Ovary (tissue), 3 donors: ENCODE measurements around the gene LRRC3.

Experiments used
- EP300 ChIP-seq: sonication (generic); formaldehyde crosslinking; IDR thresholded peaks from one replicate; pipeline ENCODE4 v1.6.1; 2017; ENCODE audit warnings: antibody characterized with exemption
- TF ChIP-seq, protein P1 (sequence below), 3 donors: fragments of 450-650 bp in 2 of 3; fragments of 200-600 bp in 1 of 3; IDR thresholded peaks; one replicate each; pipeline versions ENCODE4 v1.5.1 to v1.8.0; 2016 to 2022; ENCODE audit warnings: antibody characterized with exemption in 3 of 3, mild to moderate bottlenecking in 1 of 3
- donor health status: DM: no; HTN: no; CAD: no.

DNA sequence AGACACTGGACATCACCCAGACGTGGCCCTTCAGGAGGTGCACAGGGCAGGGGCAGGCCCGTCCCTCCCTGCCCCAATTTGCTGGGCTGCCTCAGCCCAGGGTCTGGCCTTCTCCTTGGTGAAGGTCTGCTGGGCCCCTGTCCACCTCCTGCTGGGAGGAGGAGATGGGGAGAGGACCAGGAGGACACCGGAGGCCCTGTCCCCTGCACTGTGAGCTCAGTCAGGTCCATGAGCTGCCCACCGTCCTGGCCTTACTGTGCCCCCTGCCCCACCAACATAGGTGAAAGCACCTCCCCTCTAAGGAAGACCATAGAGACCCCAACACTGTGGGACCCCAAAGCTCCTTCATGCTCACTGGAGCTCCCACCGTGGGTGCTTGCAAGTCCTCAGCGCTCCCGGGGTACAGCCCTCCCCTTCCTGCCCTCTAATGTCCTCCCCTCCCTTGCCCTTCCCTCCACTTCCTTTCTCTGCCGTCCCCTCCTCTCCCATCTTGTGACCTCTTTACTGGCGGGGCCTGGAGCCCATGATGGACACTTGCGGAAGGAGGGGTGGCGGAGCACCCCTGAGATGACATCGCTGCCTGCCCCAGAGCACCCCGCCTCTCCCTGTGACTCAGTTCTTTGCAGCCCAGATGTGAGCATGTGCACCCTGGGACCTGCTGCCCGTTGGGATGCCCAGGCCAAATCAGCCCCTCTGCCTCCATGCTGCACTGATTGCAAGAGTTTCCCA is 4.6 kb downstream of the LRRC3 start:
- TF ChIP-seq, protein P1, sequence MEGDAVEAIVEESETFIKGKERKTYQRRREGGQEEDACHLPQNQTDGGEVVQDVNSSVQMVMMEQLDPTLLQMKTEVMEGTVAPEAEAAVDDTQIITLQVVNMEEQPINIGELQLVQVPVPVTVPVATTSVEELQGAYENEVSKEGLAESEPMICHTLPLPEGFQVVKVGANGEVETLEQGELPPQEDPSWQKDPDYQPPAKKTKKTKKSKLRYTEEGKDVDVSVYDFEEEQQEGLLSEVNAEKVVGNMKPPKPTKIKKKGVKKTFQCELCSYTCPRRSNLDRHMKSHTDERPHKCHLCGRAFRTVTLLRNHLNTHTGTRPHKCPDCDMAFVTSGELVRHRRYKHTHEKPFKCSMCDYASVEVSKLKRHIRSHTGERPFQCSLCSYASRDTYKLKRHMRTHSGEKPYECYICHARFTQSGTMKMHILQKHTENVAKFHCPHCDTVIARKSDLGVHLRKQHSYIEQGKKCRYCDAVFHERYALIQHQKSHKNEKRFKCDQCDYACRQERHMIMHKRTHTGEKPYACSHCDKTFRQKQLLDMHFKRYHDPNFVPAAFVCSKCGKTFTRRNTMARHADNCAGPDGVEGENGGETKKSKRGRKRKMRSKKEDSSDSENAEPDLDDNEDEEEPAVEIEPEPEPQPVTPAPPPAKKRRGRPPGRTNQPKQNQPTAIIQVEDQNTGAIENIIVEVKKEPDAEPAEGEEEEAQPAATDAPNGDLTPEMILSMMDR (IDR thresholded peaks at IDR 0.05) = no peak
- no peak for TF ChIP-seq EP300
